Stimulated activated CD4-positive, alpha-beta T cell treated with anti-CD3 and anti-CD28 coated beads, Interleukin-12 subunit alpha, Interleukin-12 subunit beta, amount 100 ng/mL, for 4 hours (primary cell): ENCODE data around the gene P2RX7.

Experiments
- DNase-seq: peaks from one replicate; pipeline ENCODE4 v3.0.0-alpha.2; 2020

P2RX7 gene

GRCh38 chr12:121132601-121133481 is at the start of gene P2RX7:
P2RX7 (plus strand) TSS chr12:121132876; CDS start chr12:121132971, 95 bp downstream.
- DNase-seq, result peak; percentile 27

GRCh38 chr12:121084229-121084628 is 48.4 kb upstream of the P2RX7 start:
- no peak for DNase-seq

GRCh38 chr12:121085069-121085468 is 47.6 kb upstream of the P2RX7 start:
- DNase-seq, result no peak

GRCh38 chr12:121085506-121086353 is 46.9 kb upstream of the P2RX7 start:
- no peak for DNase-seq

GRCh38 chr12:121086781-121087295 is 45.8 kb upstream of the P2RX7 start:
- DNase-seq, result no peak

- DNase-seq, result no peak
These were observed 45.0 kb upstream of the P2RX7 start for GRCh38 chr12:121087467-121088194.

- DNase-seq, result no peak
These were observed 44.5 kb upstream of the P2RX7 start for GRCh38 chr12:121088195-121088585.

GRCh38 chr12:121089031-121089812 is 43.5 kb upstream of the P2RX7 start:
- DNase-seq, result no peak

GRCh38 chr12:121089813-121090430 is 42.8 kb upstream of the P2RX7 start:
- DNase-seq, result no peak

GRCh38 chr12:121090586-121091514 is 41.8 kb upstream of the P2RX7 start:
- no peak for DNase-seq

- no peak for DNase-seq
These were observed 40.6 kb upstream of the P2RX7 start for GRCh38 chr12:121092034-121092433.

GRCh38 chr12:121093487-121093891 is 39.2 kb upstream of the P2RX7 start:
- no peak for DNase-seq

- peak; percentile 75 for DNase-seq
These were observed 37.0 kb upstream of the P2RX7 start for GRCh38 chr12:121095544-121096198.

- no peak for DNase-seq
These were observed 36.4 kb upstream of the P2RX7 start for GRCh38 chr12:121096199-121096798.

GRCh38 chr12:121099779-121100178 is 32.9 kb upstream of the P2RX7 start:
- no peak for DNase-seq

GRCh38 chr12:121102307-121102706 is 30.4 kb upstream of the P2RX7 start:
- no peak for DNase-seq

- no peak for DNase-seq
These were observed 25.0 kb upstream of the P2RX7 start for GRCh38 chr12:121107681-121108080.

- no peak for DNase-seq
These were observed 24.2 kb upstream of the P2RX7 start for GRCh38 chr12:121108492-121108891.

GRCh38 chr12:121110211-121110940 is 22.3 kb upstream of the P2RX7 start:
- DNase-seq, result peak; percentile 54
